ENCODE data around the gene PEX5L. TPM values are rescaled to one million over a fixed set of nuclear protein-coding genes. Genes with fewer than 3 reads are reported as not detected.

PEX5L gene
- polyA plus RNA-seq, 1 donor from 2014 or later: 1.0 TPM

DNA sequence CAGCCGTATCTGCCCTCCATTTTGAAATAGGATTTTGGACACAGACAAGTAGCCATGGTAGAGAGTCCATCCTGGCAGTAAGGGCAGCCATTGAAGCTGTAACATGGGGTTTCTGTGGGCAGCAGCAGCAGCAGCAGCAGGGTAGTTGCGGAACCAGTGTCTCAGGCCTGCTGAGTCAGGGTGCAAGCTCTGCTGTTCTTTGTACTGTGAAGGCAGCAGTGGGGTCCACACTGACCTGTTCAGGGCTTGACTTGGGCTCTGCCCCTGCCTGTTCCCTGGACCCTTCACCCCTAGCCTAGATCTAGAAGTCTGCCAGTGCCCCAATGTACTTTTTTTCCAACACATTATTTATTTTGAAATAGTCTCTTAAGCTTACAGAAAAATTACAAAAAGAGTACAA is 9.7 kb downstream of the PEX5L start:
- TF ChIP-seq, protein P1, sequence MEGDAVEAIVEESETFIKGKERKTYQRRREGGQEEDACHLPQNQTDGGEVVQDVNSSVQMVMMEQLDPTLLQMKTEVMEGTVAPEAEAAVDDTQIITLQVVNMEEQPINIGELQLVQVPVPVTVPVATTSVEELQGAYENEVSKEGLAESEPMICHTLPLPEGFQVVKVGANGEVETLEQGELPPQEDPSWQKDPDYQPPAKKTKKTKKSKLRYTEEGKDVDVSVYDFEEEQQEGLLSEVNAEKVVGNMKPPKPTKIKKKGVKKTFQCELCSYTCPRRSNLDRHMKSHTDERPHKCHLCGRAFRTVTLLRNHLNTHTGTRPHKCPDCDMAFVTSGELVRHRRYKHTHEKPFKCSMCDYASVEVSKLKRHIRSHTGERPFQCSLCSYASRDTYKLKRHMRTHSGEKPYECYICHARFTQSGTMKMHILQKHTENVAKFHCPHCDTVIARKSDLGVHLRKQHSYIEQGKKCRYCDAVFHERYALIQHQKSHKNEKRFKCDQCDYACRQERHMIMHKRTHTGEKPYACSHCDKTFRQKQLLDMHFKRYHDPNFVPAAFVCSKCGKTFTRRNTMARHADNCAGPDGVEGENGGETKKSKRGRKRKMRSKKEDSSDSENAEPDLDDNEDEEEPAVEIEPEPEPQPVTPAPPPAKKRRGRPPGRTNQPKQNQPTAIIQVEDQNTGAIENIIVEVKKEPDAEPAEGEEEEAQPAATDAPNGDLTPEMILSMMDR (IDR thresholded peaks at IDR 0.05; ENCODE audit: poor library complexity, severe bottlenecking): no peak
- TF ChIP-seq EZH2 (IDR thresholded peaks at IDR 0.05; ENCODE audit: borderline replicate concordance, insufficient read depth, low read length, poor library complexity, severe bottlenecking) (no peak), EP300 (conservative IDR thresholded peaks at IDR 0.05; ENCODE audit: poor library complexity, severe bottlenecking) (no peak), MXI1 (conservative IDR thresholded peaks at IDR 0.05; ENCODE audit: poor library complexity, severe bottlenecking) (no peak), SMC3 (conservative IDR thresholded peaks at IDR 0.05; ENCODE audit: poor library complexity) (no peak), RAD21 (conservative IDR thresholded peaks at IDR 0.05) (no peak), TAF1 (IDR thresholded peaks at IDR 0.05; ENCODE audit: low read depth) (no peak), POLR2AphosphoS5 (IDR thresholded peaks at IDR 0.05) (no peak)
- Histone ChIP-seq H3K36me3 (ENCODE audit: insufficient read depth, low read length) (no peaks in the 10 kb centered on the region), H3K9ac (ENCODE audit: low read length) (no peak overlapping the region), H2AFZ (ENCODE audit: low read depth, low read length) (no peak overlapping the region), H3K9me3 (ENCODE audit: low read length) (no peaks in the 10 kb centered on the region), H3K27me3 (ENCODE audit: insufficient read depth, low read depth, low read length) (no peaks in the 10 kb centered on the region), H3K79me2 (replicated peaks; ENCODE audit: insufficient read depth, low read length) (no peaks in the 10 kb centered on the region), H3K9me2 (ENCODE audit: insufficient read depth, low read length) (no peaks in the 10 kb centered on the region), H3K27ac (ENCODE audit: low read length) (no peak overlapping the region), H3F3A (ENCODE audit: insufficient read depth, low read length, poor library complexity, severe bottlenecking) (no peaks in the 10 kb centered on the region), H3K4me2 (ENCODE audit: low read length) (no peak overlapping the region), H4K20me1 (ENCODE audit: insufficient read depth) (no peaks in the 10 kb centered on the region), H3K4me3 (ENCODE audit: low read length) (no peak overlapping the region)

DNA sequence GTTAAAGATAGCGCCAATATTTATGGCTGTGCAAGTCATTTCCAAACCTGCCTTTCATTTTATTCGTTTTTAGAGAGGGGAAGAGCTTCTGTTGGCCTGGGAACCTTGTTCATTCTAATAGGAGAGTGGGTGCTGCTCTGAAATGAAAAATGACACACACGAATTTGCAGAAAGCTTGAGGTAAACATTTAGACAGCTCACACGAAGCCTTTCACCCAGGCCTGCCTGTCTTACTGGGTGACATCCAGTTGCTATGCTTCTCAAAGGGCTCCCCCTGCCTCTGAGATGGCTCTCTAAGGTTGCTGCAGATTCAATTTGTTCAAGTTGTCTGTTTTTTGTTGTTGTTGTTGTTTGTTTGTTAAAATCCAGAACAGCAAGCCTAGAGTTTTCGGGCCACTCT is 18.2 kb downstream of the PEX5L start:
- Histone ChIP-seq H4K20me1 (ENCODE audit: insufficient read depth) (no peaks in the 10 kb centered on the region), H3K4me2 (ENCODE audit: low read length) (no peak overlapping the region), H3F3A (ENCODE audit: insufficient read depth, low read length, poor library complexity, severe bottlenecking) (no peaks in the 10 kb centered on the region), H3K79me2 (replicated peaks; ENCODE audit: insufficient read depth, low read length) (no peaks in the 10 kb centered on the region), H3K27me3 (ENCODE audit: insufficient read depth, low read depth, low read length) (no peaks in the 10 kb centered on the region), H3K9ac (ENCODE audit: low read length) (no peak overlapping the region), H3K4me3 (ENCODE audit: low read length) (no peak overlapping the region), H2AFZ (ENCODE audit: low read depth, low read length) (no peak overlapping the region), H3K36me3 (ENCODE audit: insufficient read depth, low read length) (no peaks in the 10 kb centered on the region), H3K9me2 (ENCODE audit: insufficient read depth, low read length) (no peaks in the 10 kb centered on the region), H3K9me3 (ENCODE audit: low read length) (no peaks in the 10 kb centered on the region), H3K27ac (ENCODE audit: low read length) (no peak overlapping the region)
- TF ChIP-seq POLR2AphosphoS5 (IDR thresholded peaks at IDR 0.05): no peak
- no peak for TF ChIP-seq SMC3 (conservative IDR thresholded peaks at IDR 0.05; ENCODE audit: poor library complexity)
- TF ChIP-seq RAD21 (conservative IDR thresholded peaks at IDR 0.05): no peak
- no peak for TF ChIP-seq EP300 (conservative IDR thresholded peaks at IDR 0.05; ENCODE audit: poor library complexity, severe bottlenecking)
- TF ChIP-seq TAF1 (IDR thresholded peaks at IDR 0.05; ENCODE audit: low read depth): no peak
- TF ChIP-seq MXI1 (conservative IDR thresholded peaks at IDR 0.05; ENCODE audit: poor library complexity, severe bottlenecking): no peak
- TF ChIP-seq, protein P2, sequence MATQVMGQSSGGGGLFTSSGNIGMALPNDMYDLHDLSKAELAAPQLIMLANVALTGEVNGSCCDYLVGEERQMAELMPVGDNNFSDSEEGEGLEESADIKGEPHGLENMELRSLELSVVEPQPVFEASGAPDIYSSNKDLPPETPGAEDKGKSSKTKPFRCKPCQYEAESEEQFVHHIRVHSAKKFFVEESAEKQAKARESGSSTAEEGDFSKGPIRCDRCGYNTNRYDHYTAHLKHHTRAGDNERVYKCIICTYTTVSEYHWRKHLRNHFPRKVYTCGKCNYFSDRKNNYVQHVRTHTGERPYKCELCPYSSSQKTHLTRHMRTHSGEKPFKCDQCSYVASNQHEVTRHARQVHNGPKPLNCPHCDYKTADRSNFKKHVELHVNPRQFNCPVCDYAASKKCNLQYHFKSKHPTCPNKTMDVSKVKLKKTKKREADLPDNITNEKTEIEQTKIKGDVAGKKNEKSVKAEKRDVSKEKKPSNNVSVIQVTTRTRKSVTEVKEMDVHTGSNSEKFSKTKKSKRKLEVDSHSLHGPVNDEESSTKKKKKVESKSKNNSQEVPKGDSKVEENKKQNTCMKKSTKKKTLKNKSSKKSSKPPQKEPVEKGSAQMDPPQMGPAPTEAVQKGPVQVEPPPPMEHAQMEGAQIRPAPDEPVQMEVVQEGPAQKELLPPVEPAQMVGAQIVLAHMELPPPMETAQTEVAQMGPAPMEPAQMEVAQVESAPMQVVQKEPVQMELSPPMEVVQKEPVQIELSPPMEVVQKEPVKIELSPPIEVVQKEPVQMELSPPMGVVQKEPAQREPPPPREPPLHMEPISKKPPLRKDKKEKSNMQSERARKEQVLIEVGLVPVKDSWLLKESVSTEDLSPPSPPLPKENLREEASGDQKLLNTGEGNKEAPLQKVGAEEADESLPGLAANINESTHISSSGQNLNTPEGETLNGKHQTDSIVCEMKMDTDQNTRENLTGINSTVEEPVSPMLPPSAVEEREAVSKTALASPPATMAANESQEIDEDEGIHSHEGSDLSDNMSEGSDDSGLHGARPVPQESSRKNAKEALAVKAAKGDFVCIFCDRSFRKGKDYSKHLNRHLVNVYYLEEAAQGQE (IDR thresholded peaks at IDR 0.05; ENCODE audit: borderline replicate concordance): no peak
- no peak for TF ChIP-seq EZH2 (IDR thresholded peaks at IDR 0.05; ENCODE audit: borderline replicate concordance, insufficient read depth, low read length, poor library complexity, severe bottlenecking)
- TF ChIP-seq, protein P1 (IDR thresholded peaks at IDR 0.05; ENCODE audit: poor library complexity, severe bottlenecking): no peak
